Psoas muscle (tissue), 8 donors: ENCODE results near the gene CD180. TPM values are rescaled to one million over a fixed set of nuclear protein-coding genes. Genes with fewer than 3 reads are reported as not detected.

Experiments used
- ATAC-seq, 4 donors: fragments of 200-7000 bp; cut with Tn5 transposase; one replicate each; pipeline ENCODE4 v1.9.1; 2020; ENCODE audit warnings: moderate library complexity in 3 of 4, mild to moderate bottlenecking in 2 of 4
- DNase-seq, 2 donors: peaks; one replicate each; pipeline ENCODE4 v3.0.0-alpha.2; 2020
- H3K27ac ChIP-seq: fragments of 200-600 bp; one replicate; pipeline ENCODE4 v1.8.0; 2022
- H3K27me3 ChIP-seq, 3 donors: fragments of 200-600 bp in 1 of 3; one replicate each; pipeline versions ENCODE4 v1.6.1 to v1.8.0; 2013 to 2022; ENCODE audit warnings: low read length in 2 of 3, mild to moderate bottlenecking in 2 of 3, moderate library complexity in 1 of 3; ENCODE audit not compliant: insufficient read depth in 3 of 3
- H3K36me3 ChIP-seq, 2 donors: fragments of 200-600 bp in 1 of 2; one replicate each; pipeline versions ENCODE4 v1.6.1 to v1.8.0; 2013 to 2022; ENCODE audit warnings: low read depth in 1 of 2, mild to moderate bottlenecking in 1 of 2, moderate library complexity in 1 of 2; ENCODE audit not compliant: insufficient read depth in 1 of 2
- H3K4me1 ChIP-seq: fragments of 200-600 bp; one replicate; pipeline ENCODE4 v1.8.0; 2022
- H3K4me3 ChIP-seq: fragments of 200-600 bp; one replicate; pipeline ENCODE4 v1.8.0; 2022; ENCODE audit warnings: mild to moderate bottlenecking
- H3K9me3 ChIP-seq: fragments of 200-600 bp; one replicate; pipeline ENCODE4 v1.8.0; 2022
- WGBS, 3 donors: extraction: QIAGEN DNeasy Blood & Tissue Kit; methylation state at CpG; one replicate each; pipeline versions ENCODE4 v1.1.6 to v1.1.7; 2013; 5-methylcytosine and 5-hydroxymethylcytosine counted together
- intact Hi-C, 2 donors: fragments of 100-400 bp; cut with DNase I; formaldehyde crosslinking; loops; one replicate each; pipeline versions ENCODE4 v1.11.0 to v1.14.2; 2022
- polyA plus RNA-seq, 3 donors: library from polyadenylated mRNA; stranded (reverse); fragments of 200-250 nt; gene quantifications; one replicate each; pipeline ENCODE4 v1.2.3, GENCODE V29; 2013
- total RNA-seq, 4 donors: library from RNA; stranded (reverse); fragmentation: NEBNext Ultra II Directional in 2 of 4; extraction: Animal tissue kit (Norgen Biotek cat#: 25700) in 2 of 4; gene quantifications; one replicate each; pipeline versions ENCODE4 v1.2.1 to v1.2.4, GENCODE V29; 2021 to 2023
- TF ChIP-seq, protein P1 (sequence below): fragments of 200-600 bp; IDR thresholded peaks from one replicate; pipeline ENCODE4 v1.8.0; 2022; ENCODE audit warnings: antibody characterized with exemption
- donor health status: healthy with polysubstance abuse.
- donor health status: DM: no; HTN: no; CAD: no; lungs with moderate emphysema.
- donor health status: Bipolar disorder and iron deficiency.
- donor health status: healthy.
- donor health status: DM: yes; HTN: yes; CAD: no.
- donor health status: DM: no; HTN: no; CAD: no.
- donor health status: DM: no; HTN: no; CAD: no.
- donor health status: DM: yes; HTN: yes; CAD: no.

CD180 gene
- total and polyA plus RNA-seq, 7 donors: 0.06 to 0.74 (median 0.24) TPM

DNA sequence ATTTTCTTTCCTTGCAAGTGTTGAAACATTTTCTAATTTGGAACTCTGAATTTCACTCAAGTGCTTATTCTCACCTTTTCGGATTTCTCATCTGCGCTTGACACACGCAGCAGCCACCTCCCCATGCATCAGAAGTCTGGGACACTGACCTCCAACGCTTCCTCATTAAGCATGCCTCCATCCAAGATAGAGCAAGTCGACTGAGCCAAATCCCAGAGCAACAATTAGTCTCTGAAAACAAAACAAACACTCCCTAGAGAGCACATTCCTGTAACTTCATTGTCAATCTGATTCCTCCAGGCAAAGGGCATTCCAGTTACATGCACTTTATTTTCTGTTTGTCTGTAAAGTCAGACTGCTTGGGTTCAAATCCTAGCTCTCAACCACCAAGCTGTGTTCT, 5.7 kb downstream of the CD180 start:
- Histone ChIP-seq H3K36me3 (no peaks in the 10 kb centered on the region), H3K4me3 (no peak overlapping the region), H3K27me3 (no peaks in the 10 kb centered on the region), H3K27ac (no peak overlapping the region), H3K4me1 (no peaks in the 10 kb centered on the region), H3K9me3 (no peaks in the 10 kb centered on the region)
- intact Hi-C loops: no loop called here
- WGBS, 3 donors: 56 to 70% (median 59%) methylated on average over 5 of the region's 5 CpGs
- ATAC-seq: no peak
- TF ChIP-seq, protein P1, sequence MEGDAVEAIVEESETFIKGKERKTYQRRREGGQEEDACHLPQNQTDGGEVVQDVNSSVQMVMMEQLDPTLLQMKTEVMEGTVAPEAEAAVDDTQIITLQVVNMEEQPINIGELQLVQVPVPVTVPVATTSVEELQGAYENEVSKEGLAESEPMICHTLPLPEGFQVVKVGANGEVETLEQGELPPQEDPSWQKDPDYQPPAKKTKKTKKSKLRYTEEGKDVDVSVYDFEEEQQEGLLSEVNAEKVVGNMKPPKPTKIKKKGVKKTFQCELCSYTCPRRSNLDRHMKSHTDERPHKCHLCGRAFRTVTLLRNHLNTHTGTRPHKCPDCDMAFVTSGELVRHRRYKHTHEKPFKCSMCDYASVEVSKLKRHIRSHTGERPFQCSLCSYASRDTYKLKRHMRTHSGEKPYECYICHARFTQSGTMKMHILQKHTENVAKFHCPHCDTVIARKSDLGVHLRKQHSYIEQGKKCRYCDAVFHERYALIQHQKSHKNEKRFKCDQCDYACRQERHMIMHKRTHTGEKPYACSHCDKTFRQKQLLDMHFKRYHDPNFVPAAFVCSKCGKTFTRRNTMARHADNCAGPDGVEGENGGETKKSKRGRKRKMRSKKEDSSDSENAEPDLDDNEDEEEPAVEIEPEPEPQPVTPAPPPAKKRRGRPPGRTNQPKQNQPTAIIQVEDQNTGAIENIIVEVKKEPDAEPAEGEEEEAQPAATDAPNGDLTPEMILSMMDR: no peak
- no peak for DNase-seq

DNA sequence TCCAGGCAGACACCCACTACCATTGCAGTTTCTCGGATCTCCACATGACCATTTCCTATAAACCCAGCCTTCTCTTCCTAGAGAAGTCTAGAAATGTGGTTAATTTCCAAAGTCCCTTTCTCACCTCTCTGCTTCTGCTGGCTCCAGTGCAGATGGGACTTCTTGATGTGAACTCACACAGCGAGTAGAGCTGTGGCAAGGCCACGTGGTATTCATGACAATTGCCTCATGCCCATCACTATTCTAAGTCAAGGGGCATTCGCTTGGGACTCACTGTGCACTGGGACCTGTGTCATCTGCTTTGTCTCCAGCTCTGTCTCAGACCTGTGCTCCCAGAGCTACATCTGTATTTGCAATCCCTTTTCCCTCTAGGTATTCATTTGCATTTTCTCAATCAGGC, 6.2 kb downstream of the CD180 start:
- intact Hi-C loops: no loop called here
- H3K27ac ChIP-seq: no peak overlapping the region
- H3K4me1 ChIP-seq: no peaks in the 10 kb centered on the region
- no peaks in the 10 kb centered on the region for H3K9me3 ChIP-seq
- no peak overlapping the region for H3K4me3 ChIP-seq
- ATAC-seq (no peak), DNase-seq (no peak)
- WGBS, 3 donors: 87 to 90% (median 89%) methylated on average over 4 of the region's 4 CpGs
- TF ChIP-seq, protein P1: no peak
- no peaks in the 10 kb centered on the region for H3K36me3 ChIP-seq
- no peaks in the 10 kb centered on the region for H3K27me3 ChIP-seq

DNA sequence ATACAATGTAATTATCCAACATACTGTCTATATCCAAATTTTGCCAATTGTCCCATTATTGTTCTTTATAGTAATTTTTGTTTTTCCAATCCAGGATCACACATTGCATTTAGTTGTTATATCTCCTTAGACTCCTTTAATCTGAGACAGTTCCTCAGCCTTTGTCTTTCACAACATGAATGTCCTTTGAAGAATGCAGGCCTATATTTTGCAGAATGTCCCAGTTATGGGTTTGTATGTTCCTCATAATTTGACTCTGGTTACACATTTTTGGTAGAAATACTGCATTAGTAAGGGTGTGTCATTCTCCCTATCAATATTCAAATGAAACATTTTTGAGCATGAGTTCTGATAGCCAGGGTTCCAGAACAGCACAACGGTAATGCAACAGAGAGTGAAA, 6.7 kb downstream of the CD180 start:
- ATAC-seq (no peak), DNase-seq (no peak)
- intact Hi-C loops: no loop called here
- no peak overlapping the region for H3K27ac ChIP-seq
- no peaks in the 10 kb centered on the region for H3K4me1 ChIP-seq
- H3K27me3 ChIP-seq: no peaks in the 10 kb centered on the region
- H3K4me3 ChIP-seq: no peak overlapping the region
- TF ChIP-seq, protein P1: no peak
- H3K9me3 ChIP-seq: no peaks in the 10 kb centered on the region
- WGBS, 3 donors: 84 to 97% (median 95%) methylated on average over 1 of the region's 1 CpG
- H3K36me3 ChIP-seq: no peaks in the 10 kb centered on the region

DNA sequence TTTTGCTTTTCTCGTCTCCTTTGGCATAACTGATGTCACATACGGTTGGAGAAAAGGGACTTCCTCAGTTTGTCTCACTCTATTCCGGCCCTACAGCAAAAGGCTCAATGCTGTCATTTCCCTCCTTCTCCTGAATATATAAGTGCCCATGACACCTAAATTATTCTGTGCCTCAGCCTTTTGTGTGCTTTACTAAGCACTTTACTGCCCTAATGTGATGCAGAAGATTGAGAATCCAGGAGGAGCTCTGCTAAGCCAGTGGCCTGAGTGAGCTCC, 7.6 kb downstream of the CD180 start:
- Histone ChIP-seq H3K4me1 (no peaks in the 10 kb centered on the region), H3K27ac (no peak overlapping the region), H3K4me3 (no peak overlapping the region), H3K36me3 (no peaks in the 10 kb centered on the region), H3K9me3 (no peaks in the 10 kb centered on the region), H3K27me3 (no peaks in the 10 kb centered on the region)
- DNase-seq: no peak
- intact Hi-C loops: no loop called here
- WGBS, 3 donors: 85 to 92% (median 90%) methylated on average over 3 of the region's 3 CpGs
- TF ChIP-seq, protein P1: no peak
- no peak for ATAC-seq

DNA sequence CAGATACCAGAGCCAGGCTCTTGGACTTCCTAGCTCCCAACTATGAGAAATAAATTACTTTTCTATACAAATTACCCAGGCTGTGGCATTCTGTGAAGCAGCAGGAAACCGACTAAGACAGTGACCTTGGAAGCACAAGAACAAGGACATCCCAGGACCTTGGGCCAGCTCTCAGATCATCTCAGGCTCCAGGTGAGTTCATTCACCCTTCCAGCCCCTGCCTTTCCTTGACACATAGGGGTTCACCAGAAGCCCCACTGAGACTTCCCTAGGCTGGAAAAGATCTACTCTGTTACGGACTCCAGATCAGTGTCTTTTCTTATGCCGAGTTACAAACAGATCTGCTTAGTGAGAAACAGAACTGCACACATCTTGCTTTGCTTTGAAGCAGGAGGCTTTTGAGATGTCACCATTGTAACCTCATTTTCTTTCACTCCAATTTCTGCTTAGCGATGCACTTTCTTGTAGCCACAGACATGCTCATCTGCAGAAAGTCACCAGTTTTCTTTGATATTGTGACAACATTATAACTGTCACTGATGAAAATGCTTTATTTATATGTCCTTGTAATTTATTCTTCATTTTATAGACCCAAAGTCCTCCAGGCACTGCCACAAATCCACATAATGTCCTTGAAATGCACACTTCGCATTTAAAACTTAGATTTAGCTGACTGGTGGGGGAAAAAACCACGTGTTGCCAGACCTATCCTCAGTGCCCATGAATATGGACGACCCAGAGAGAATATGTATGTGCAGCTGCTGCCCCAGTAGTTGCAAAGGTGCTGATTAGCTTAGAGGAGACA, 8.1 kb downstream of the CD180 start:
- DNase-seq: no peak
- no peaks in the 10 kb centered on the region for H3K9me3 ChIP-seq
- TF ChIP-seq, protein P1: no peak
- no peak for ATAC-seq
- H3K4me1 ChIP-seq: no peaks in the 10 kb centered on the region
- H3K27ac ChIP-seq: no peak overlapping the region
- H3K27me3 ChIP-seq: no peaks in the 10 kb centered on the region
- intact Hi-C loops: no loop called here
- WGBS, 3 donors: 81 to 88% (median 84%) methylated on average over 7 of the region's 7 CpGs
- H3K4me3 ChIP-seq: no peak overlapping the region
- no peaks in the 10 kb centered on the region for H3K36me3 ChIP-seq
